Heart left ventricle (tissue), 16 donors: Measurements from ENCODE around the gene C4orf51. TPM values are rescaled to one million over a fixed set of nuclear protein-coding genes. Genes with fewer than 3 reads are reported as not detected.
A peak's percentile ranks its signal among the peaks of the same experiment; 100 is the strongest.

ENCODE experiments used
- ATAC-seq, 4 donors: fragments of 200-7000 bp; cut with Tn5 transposase; one replicate each; pipeline ENCODE4 v1.9.1; 2020 to 2022; ENCODE audit warnings: moderate library complexity in 4 of 4, mild to moderate bottlenecking in 3 of 4, moderate number of reproducible peaks in 1 of 4
- DNase-seq, 5 donors: peaks; one replicate each; pipeline ENCODE4 v3.0.0-alpha.2; 2020
- H3K27ac ChIP-seq, 12 donors: fragments of 200-600 bp; sonication (generic) in 4 of 12; one replicate each; pipeline versions ENCODE4 v1.5.0 to v1.8.0; 2016 to 2022; ENCODE audit warnings: mild to moderate bottlenecking in 2 of 12
- H3K27me3 ChIP-seq, 9 donors: fragments of 200-600 bp; sonication (generic) in 2 of 9; one replicate each; pipeline versions ENCODE4 v1.5.1 to v1.8.0; 2016 to 2022; ENCODE audit warnings: mild to moderate bottlenecking in 3 of 9
- H3K36me3 ChIP-seq, 9 donors: fragments of 200-600 bp; sonication (generic) in 2 of 9; one replicate each; pipeline versions ENCODE4 v1.5.0 to v1.8.0; 2018 to 2022; ENCODE audit warnings: mild to moderate bottlenecking in 2 of 9
- H3K4me1 ChIP-seq, 12 donors: fragments of 200-600 bp; sonication (generic) in 4 of 12; one replicate each; pipeline versions ENCODE4 v1.5.0 to v1.8.0; 2016 to 2022; ENCODE audit warnings: mild to moderate bottlenecking in 3 of 12
- H3K4me3 ChIP-seq, 12 donors: fragments of 200-600 bp; sonication (generic) in 4 of 12; one replicate each; pipeline versions ENCODE4 v1.5.0 to v1.8.0; 2017 to 2022; ENCODE audit warnings: mild to moderate bottlenecking in 9 of 12, moderate library complexity in 4 of 12
- H3K9me3 ChIP-seq, 12 donors: fragments of 200-600 bp; sonication (generic) in 4 of 12; one replicate each; pipeline versions ENCODE4 v1.5.0 to v1.8.0; 2016 to 2022; ENCODE audit warnings: mild to moderate bottlenecking in 1 of 12
- CTCF ChIP-seq, 12 donors: fragments of 200-600 bp; sonication (generic) in 4 of 12; IDR thresholded peaks; one replicate each; pipeline versions ENCODE4 v1.5.0 to v1.8.0; 2018 to 2022; ENCODE audit warnings: antibody characterized with exemption in 12 of 12, mild to moderate bottlenecking in 5 of 12
- POLR2A ChIP-seq, 2 donors: fragments of 450-650 bp; IDR thresholded peaks; one replicate each; pipeline ENCODE4 v1.6.1; 2017; ENCODE audit warnings: antibody characterized with exemption in 2 of 2, mild to moderate bottlenecking in 2 of 2, moderate library complexity in 2 of 2
- WGBS, 4 donors: extraction: QIAGEN DNeasy Blood & Tissue Kit in 2 of 4; methylation state at CpG; one replicate each; pipeline versions ENCODE4 v1.1.5 to v1.1.7; 2013 to 2018; 5-methylcytosine and 5-hydroxymethylcytosine counted together
- intact Hi-C, 10 donors: fragments of 100-400 bp; cut with DNase I; formaldehyde crosslinking; loops; one replicate each; pipeline versions ENCODE4 v1.11.1 to v1.14.2; 2022
- polyA plus RNA-seq, 2 donors: library from polyadenylated mRNA; stranded (reverse); fragments of 200-250 nt; gene quantifications; one replicate each; pipeline ENCODE4 v1.2.3, GENCODE V29; 2013
- total RNA-seq, 9 donors: library from RNA; depleted of rRNA in 2 of 9; stranded (reverse); fragments of >200 nt in 2 of 9; fragmentation: NEBNext Ultra II Directional in 3 of 9; extraction: Animal tissue kit (Norgen Biotek cat#: 25700) in 3 of 9; gene quantifications; one replicate each; pipeline versions ENCODE4 v1.1.0 to v1.2.4, GENCODE V29; 2016 to 2023
- donor health status: ischemic (EF 13 %, LVEDD 7.1; RV severe dilation, severe dysfunction).
- donor health status: healthy with polysubstance abuse.
- donor health status: DM: no; HTN: yes; CAD: no.
- donor health status: DM: no; HTN: no; CAD: no.
- donor health status: ischemic (EF 25% LVEDD 6.9; RV normal size, moderate dysfunction).
- donor health status: ischemic (EF 25% LVEDD 5.7; RV mildly dilated, moderate dysfunction).
- donor health status: healthy.
- donor health status: DM: yes; HTN: yes; CAD: no.
- donor health status: ischemic (EF 35%, LVEDD 5.7; RV mildly dilated, moderate dysfunction).
- donor health status: nonischemic (EF 11% LVEDD 7.7; RV severe dilation, severe dysfunction).
- donor health status: DM: yes; HTN: yes; CAD: no.
- donor health status: PGD.
- donor health status: ischemic (EF 29% LVEDD 5.4; RV normal size, mild dysfunction).
- donor health status: nonischemic (EF 23%, LVEDD 6.1; RV moderate dilation, normal function).

The C4orf51 gene
- total and polyA plus RNA-seq, 11 donors: not detected

GRCh38 chr4:145716661-145717200 lies 36.8 kb downstream of the C4orf51 start:
- DNase-seq (no peak), ATAC-seq (no peak)
- H3K9me3 ChIP-seq: peaks cover 0 to 17% (median 4%) of the 10 kb centered on the region in 12 donors
- H3K4me1 ChIP-seq: peaks cover 0 to 14% (median 0%) of the 10 kb centered on the region in 12 donors
- H3K36me3 ChIP-seq: no peaks in the 10 kb centered on the region
- TF ChIP-seq CTCF (IDR thresholded peaks at IDR 0.05) (no peak), POLR2A (IDR thresholded peaks at IDR 0.05) (no peak)
- H3K4me3 ChIP-seq: no peak overlapping the region
- no peak overlapping the region for H3K27ac ChIP-seq
- H3K27me3 ChIP-seq: no peaks in the 10 kb centered on the region
- WGBS, 4 donors: 79 to 93% (median 87%) methylated on average over 1 of the region's 1 CpG
- intact Hi-C loops: no loop called here

- H3K4me1 ChIP-seq: peaks cover 0 to 18% (median 0%) of the 10 kb centered on the region in 12 donors
- ATAC-seq (no peak), DNase-seq (no peak)
- H3K27me3 ChIP-seq: no peaks in the 10 kb centered on the region
- no peaks in the 10 kb centered on the region for H3K9me3 ChIP-seq
- intact Hi-C loops: no loop called here
- no peak overlapping the region for H3K4me3 ChIP-seq
- no peak overlapping the region for H3K27ac ChIP-seq
- no peak for TF ChIP-seq POLR2A (IDR thresholded peaks at IDR 0.05)
- TF ChIP-seq CTCF (IDR thresholded peaks at IDR 0.05): no peak
- WGBS, 4 donors: 78 to 83% (median 79%) methylated on average over 10 of the region's 10 CpGs
- H3K36me3 ChIP-seq: no peaks in the 10 kb centered on the region
These were observed 40.0 kb downstream of the C4orf51 start for GRCh38 chr4:145719752-145720624.

GRCh38 chr4:145720656-145721055 lies 40.7 kb downstream of the C4orf51 start:
- no peaks in the 10 kb centered on the region for H3K36me3 ChIP-seq
- 76 to 91% (median 88%) methylated on average over 3 of the region's 3 CpGs for WGBS, 4 donors
- H3K4me1 ChIP-seq: peaks cover 0 to 18% (median 0%) of the 10 kb centered on the region in 12 donors
- intact Hi-C loops: no loop called here
- ATAC-seq: no peak
- H3K9me3 ChIP-seq: no peaks in the 10 kb centered on the region
- no peak for DNase-seq
- H3K27me3 ChIP-seq: no peaks in the 10 kb centered on the region
- H3K4me3 ChIP-seq: no peak overlapping the region
- H3K27ac ChIP-seq: peak overlapping the region in 1 of 12 donors; percentile 47
- no peak for TF ChIP-seq POLR2A (IDR thresholded peaks at IDR 0.05)
- TF ChIP-seq CTCF (IDR thresholded peaks at IDR 0.05): no peak

GRCh38 chr4:145722561-145722960 lies 42.6 kb downstream of the C4orf51 start:
- H3K27ac ChIP-seq: no peak overlapping the region
- H3K4me1 ChIP-seq: peaks cover 0 to 18% (median 0%) of the 10 kb centered on the region in 12 donors
- H3K9me3 ChIP-seq: no peaks in the 10 kb centered on the region
- H3K36me3 ChIP-seq: no peaks in the 10 kb centered on the region
- WGBS, 4 donors: 86 to 100% (median 98%) methylated on average over 1 of the region's 1 CpG
- no peak overlapping the region for H3K4me3 ChIP-seq
- DNase-seq (no peak), ATAC-seq (peak in 2 of 4 donors; percentile 38 to 45)
- TF ChIP-seq CTCF (IDR thresholded peaks at IDR 0.05): no peak
- TF ChIP-seq POLR2A (IDR thresholded peaks at IDR 0.05): no peak
- intact Hi-C loops: no loop called here
- no peaks in the 10 kb centered on the region for H3K27me3 ChIP-seq
